Cardiac muscle cell (in vitro differentiated cells and primary cell): ENCODE results near the gene CHRM2. TPM values are rescaled to one million over a fixed set of nuclear protein-coding genes. Genes with fewer than 3 reads are reported as not detected.
A peak's percentile ranks its signal among the peaks of the same experiment; 100 is the strongest.

Experiments
- DNase-seq, 2 donors: peaks; one replicate each; pipeline versions ENCODE4 v3.0.0 to v3.0.0-alpha.2; 2010 to 2017; ENCODE audit warnings: low read depth in 1 of 2, low spot score in 1 of 2
- H3K27ac ChIP-seq: fragments of 200-600 bp; sonication (generic); 2 replicates; pipeline ENCODE4 v1.5.1; 2016
- H3K27me3 ChIP-seq: fragments of 200-600 bp; sonication (generic); 2 replicates; pipeline ENCODE4 v1.6.0; 2016; ENCODE audit warnings: control low read depth
- H3K36me3 ChIP-seq: fragments of 200-600 bp; sonication (generic); 2 replicates; pipeline ENCODE4 v1.5.1; 2016; ENCODE audit warnings: control low read depth
- H3K4me1 ChIP-seq: fragments of 200-600 bp; sonication (generic); 2 replicates; pipeline ENCODE4 v1.8.1; 2017; ENCODE audit warnings: low read depth, mild to moderate bottlenecking, mixed run types
- H3K4me3 ChIP-seq: fragments of 200-600 bp; sonication (generic); 2 replicates; pipeline ENCODE4 v1.5.1; 2016; ENCODE audit warnings: mild to moderate bottlenecking
- H3K9me3 ChIP-seq: fragments of 200-600 bp; sonication (generic); 2 replicates; pipeline ENCODE4 v1.5.1; 2017; ENCODE audit warnings: low read depth, mild to moderate bottlenecking, control low read depth
- CTCF ChIP-seq: IDR thresholded peaks from 2 replicates; pipeline ENCODE4 v1.5.1; 2012; ENCODE audit warnings: low read depth, mild to moderate bottlenecking, low read length
- polyA plus RNA-seq: library from polyadenylated mRNA; unstranded; fragments of >200 nt; fragmentation: Nextera tagmentation; extraction: Ambion mirVana; gene quantifications from 2 replicates; pipeline ENCODE4 v1.2.1, GENCODE V29; 2016
- total RNA-seq: library from RNA; depleted of rRNA; stranded (reverse); fragments of >200 nt; gene quantifications from 2 replicates; pipeline ENCODE4 v1.2.3, GENCODE V29; 2016

CHRM2 gene
- total and polyA plus RNA-seq, 2 experiments from 2014 or later: 37.5 to 75.3 TPM

DNA sequence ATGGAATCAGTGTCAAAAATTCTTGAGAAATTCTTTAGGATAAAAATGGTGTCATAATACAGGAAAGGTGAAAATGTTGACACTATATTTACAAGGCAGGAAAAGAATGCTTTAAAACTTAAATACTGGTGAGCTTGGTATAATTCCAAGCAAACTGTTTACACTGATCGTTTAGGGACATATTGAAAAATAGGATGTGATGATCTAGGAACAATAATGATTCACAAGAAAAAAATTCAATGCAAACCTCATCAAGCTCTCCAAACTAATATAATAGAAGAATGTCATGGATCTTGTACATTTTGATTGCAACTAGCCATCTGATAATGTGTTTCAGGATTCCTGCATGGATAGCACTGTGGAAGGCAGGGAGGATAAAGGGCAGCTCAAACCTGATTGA is 98.4 kb downstream of the CHRM2 start:
- TF ChIP-seq CTCF: no peak
- Histone ChIP-seq H3K36me3 (no peaks in the 10 kb centered on the region), H3K4me3 (no peak overlapping the region)

GRCh38 chr7:136969761-136970160 is 101.3 kb downstream of the CHRM2 start:
- Histone ChIP-seq H3K4me1 (no peaks in the 10 kb centered on the region), H3K27me3 (no peaks in the 10 kb centered on the region), H3K36me3 (no peaks in the 10 kb centered on the region), H3K9me3 (no peaks in the 10 kb centered on the region), H3K27ac (no peak overlapping the region), H3K4me3 (no peak overlapping the region)
- TF ChIP-seq CTCF: no peak
- DNase-seq: no peak

More for the DNA sequence above, 98.4 kb downstream of the CHRM2 start:
- Histone ChIP-seq H3K9me3 (no peaks in the 10 kb centered on the region), H3K27me3 (no peaks in the 10 kb centered on the region), H3K27ac (no peak overlapping the region), H3K4me1 (no peaks in the 10 kb centered on the region)
- no peak for DNase-seq

DNA sequence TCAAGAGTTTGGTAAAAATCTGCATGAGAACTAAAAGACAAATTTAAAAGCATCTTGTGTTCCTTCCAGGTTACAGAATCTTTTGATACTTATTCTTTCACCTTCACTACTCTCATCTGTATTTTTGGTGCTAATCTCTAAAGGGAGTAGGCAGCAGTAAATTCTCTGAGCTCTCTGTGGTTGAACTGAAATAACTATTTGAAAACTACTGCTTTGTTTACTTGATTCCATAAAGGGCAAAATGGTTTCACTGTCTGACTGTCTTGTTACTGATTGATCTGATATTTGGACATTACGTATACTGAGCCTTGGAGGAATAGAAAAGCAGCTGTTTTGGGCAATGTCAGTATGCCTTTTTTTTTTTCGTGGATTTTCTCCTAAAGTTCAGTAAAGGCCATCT is 103.3 kb downstream of the CHRM2 start:
- TF ChIP-seq CTCF: no peak
- Histone ChIP-seq H3K4me1 (no peaks in the 10 kb centered on the region), H3K9me3 (no peaks in the 10 kb centered on the region), H3K36me3 (no peaks in the 10 kb centered on the region), H3K27me3 (no peaks in the 10 kb centered on the region), H3K4me3 (no peak overlapping the region), H3K27ac (no peak overlapping the region)
- DNase-seq: no peak

DNA sequence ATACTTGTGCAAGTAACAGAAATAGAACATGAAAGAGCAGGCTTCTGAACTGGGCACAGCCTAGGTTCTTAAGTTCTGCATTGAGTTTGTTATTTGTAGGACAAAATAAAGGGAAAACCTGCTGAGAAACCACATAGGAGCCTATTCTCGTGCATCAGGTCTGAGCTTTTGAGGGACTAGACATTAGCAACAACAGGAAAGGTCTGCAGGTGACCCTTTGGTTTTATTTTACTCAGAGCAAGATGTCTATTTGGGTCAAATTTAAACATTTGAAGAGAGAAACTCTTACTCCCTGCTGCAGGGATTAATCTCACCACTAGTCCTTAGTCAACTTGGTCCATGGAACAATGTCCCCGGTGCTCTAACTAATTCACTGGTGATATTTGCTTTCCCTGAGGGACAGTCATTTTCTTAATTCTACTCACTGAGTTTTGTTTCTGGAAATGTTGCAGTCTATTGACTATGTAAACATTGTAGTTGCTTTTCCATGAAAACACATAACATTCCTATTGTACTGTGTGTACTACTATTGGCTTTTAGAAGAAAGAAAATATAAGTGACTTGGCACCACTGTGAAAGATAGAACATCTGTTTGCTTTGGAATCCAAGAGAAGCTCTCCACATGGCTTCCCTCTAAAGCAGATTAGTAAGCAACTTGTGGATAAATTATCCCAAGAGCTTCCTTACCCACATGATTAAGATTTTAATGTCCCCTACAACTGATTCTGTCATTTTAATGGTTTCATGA is 108.2 kb downstream of the CHRM2 start:
- no peak for DNase-seq
- Histone ChIP-seq H3K9me3 (no peaks in the 10 kb centered on the region), H3K36me3 (no peaks in the 10 kb centered on the region), H3K4me3 (no peak overlapping the region), H3K27me3 (no peaks in the 10 kb centered on the region), H3K4me1 (no peaks in the 10 kb centered on the region), H3K27ac (peak overlapping the region; percentile 5)
- no peak for TF ChIP-seq CTCF

GRCh38 chr7:136993377-136993776 is 124.9 kb downstream of the CHRM2 start:
- no peak for TF ChIP-seq CTCF
- Histone ChIP-seq H3K27ac (peak overlapping the region; percentile 94), H3K9me3 (no peaks in the 10 kb centered on the region), H3K4me3 (no peak overlapping the region), H3K4me1 (peaks cover 17% of the 10 kb centered on the region), H3K27me3 (no peaks in the 10 kb centered on the region), H3K36me3 (peaks cover 6% of the 10 kb centered on the region)
- peak in 1 of 2 donors; percentile 45 for DNase-seq
